Neural cell (in vitro differentiated cells): Measurements from ENCODE around the gene ZNF497.

Source experiments
- CTCF ChIP-seq: fragments of 450-650 bp; IDR thresholded peaks from 2 replicates; pipeline ENCODE4 v1.5.1; 2014; ENCODE audit warnings: antibody characterized with exemption, mild to moderate bottlenecking, moderate library complexity; ENCODE audit not compliant: poor library complexity, severe bottlenecking
- EZH2 ChIP-seq: fragments of 200-600, 300-800 bp; shearing (Covaris generic), sonication (generic); IDR thresholded peaks from 2 replicates; pipeline ENCODE4 v1.6.1; 2014; ENCODE audit warnings: antibody characterized with exemption, low read length, borderline replicate concordance, mild to moderate bottlenecking; ENCODE audit not compliant: insufficient read depth, poor library complexity, severe bottlenecking
- RAD21 ChIP-seq: fragments of 450-650 bp; conservative IDR thresholded peaks from 2 replicates; pipeline ENCODE4 v1.6.1; 2014; ENCODE audit warnings: antibody characterized with exemption, mild to moderate bottlenecking, moderate library complexity

- TF ChIP-seq RAD21: no peak
- no peak for TF ChIP-seq CTCF
- TF ChIP-seq EZH2: no peak
These were observed 44.5 kb upstream of the ZNF497 start for GRCh38 chr19:58406818-58407657.
